ENCODE measurements around the gene GUCY1A2. TPM values are rescaled to one million over a fixed set of nuclear protein-coding genes. Genes with fewer than 3 reads are reported as not detected.

The GUCY1A2 gene
- total and polyA plus RNA-seq, 2 donors (not counting 3 experiments of a cell fraction or from before 2014, with no cell fraction given), result 0.02 to 0.03 TPM

DNA sequence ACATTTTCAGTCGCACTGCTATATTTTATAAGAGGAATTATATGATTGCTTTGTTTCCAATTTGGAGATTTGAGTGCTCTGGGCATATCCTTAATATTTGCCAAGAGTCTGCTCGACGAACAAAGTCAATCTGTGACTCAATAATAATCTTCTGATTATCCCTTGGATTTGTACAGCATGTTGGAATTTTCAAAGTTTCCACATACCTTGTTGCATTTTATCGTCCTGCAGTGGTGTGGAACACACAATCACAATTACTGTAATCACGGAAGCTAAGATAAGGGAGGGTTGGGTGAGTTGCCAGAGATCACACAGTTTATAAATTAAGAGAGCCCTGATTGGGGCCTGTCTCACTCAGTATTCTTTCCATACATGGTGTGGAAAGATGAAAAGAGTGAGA, 189.3 kb downstream of the GUCY1A2 start:
- POLR2A ChIA-PET, result no interaction called here
- dilution Hi-C loops (cut with MboI; ENCODE audit: extremely low pct_ligation_motif_present, low sequenced_read_pairs) (no loop called here), intact Hi-C loops (cut with micrococcal nuclease) (no loop called here)
- no peak for DNase-seq (ENCODE audit: low read depth, low spot score)
- Histone ChIP-seq H4K20me1 (replicated peaks; ENCODE audit: control insufficient read depth, extremely low read depth, insufficient read depth, low read length) (no peaks in the 10 kb centered on the region), H3K9me1 (replicated peaks; ENCODE audit: control insufficient read depth, extremely low read depth, insufficient read depth, low read length) (no peaks in the 10 kb centered on the region), H3K27ac (ENCODE audit: insufficient read depth, low read depth, low read length) (no peak overlapping the region), H3K4me2 (ENCODE audit: insufficient read depth, low read length) (no peak overlapping the region), H3K4me3 (replicated peaks in 1 of 3; ENCODE audit: insufficient read depth in 1 of 3, low read depth in 1 of 3, low read length in 3 of 3) (no peak overlapping the region), H3K27me3 (ENCODE audit: control insufficient read depth in 2 of 2, insufficient read depth in 2 of 2, low read length in 2 of 2) (no peaks in the 10 kb centered on the region), H3K36me3 (ENCODE audit: control insufficient read depth in 2 of 2, extremely low read depth in 1 of 2, insufficient read depth in 2 of 2, low read length in 2 of 2) (no peaks in the 10 kb centered on the region), H3K79me2 (ENCODE audit: control insufficient read depth, insufficient read depth, low read length) (no peaks in the 10 kb centered on the region), H2AFZ (ENCODE audit: low read depth, low read length) (no peak overlapping the region), H3K9ac (replicated peaks; ENCODE audit: extremely low read depth, insufficient read depth, low read length) (no peak overlapping the region), H3K4me1 (ENCODE audit: control insufficient read depth, extremely low read depth, insufficient read depth, low read length) (no peaks in the 10 kb centered on the region), H3K9me3 (replicated peaks; ENCODE audit: control insufficient read depth, insufficient read depth, low read length) (peaks cover 2% of the 10 kb centered on the region)
- BruUV-seq (replicated peaks), result no TSS peak
- TF ChIP-seq, protein P1, sequence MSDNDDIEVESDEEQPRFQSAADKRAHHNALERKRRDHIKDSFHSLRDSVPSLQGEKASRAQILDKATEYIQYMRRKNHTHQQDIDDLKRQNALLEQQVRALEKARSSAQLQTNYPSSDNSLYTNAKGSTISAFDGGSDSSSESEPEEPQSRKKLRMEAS (IDR thresholded peaks at IDR 0.05; ENCODE audit: insufficient read depth, insufficient read length), result no peak
- TF ChIP-seq MYC (IDR thresholded peaks at IDR 0.05; ENCODE audit: low read depth, low read length), result no peak
- no peak for TF ChIP-seq POLR2A (IDR thresholded peaks at IDR 0.05; ENCODE audit: low read depth, low read length)
- TF ChIP-seq POLR2AphosphoS5 (IDR thresholded peaks at IDR 0.05; ENCODE audit: insufficient read depth, low read depth, low read length), result no peak
- no peak for TF ChIP-seq GATA2 (IDR thresholded peaks at IDR 0.05; ENCODE audit: insufficient read depth, insufficient read length, low read depth, low read length)
- TF ChIP-seq EZH2 (IDR thresholded peaks at IDR 0.05; ENCODE audit: borderline replicate concordance, low read depth, low read length, severe bottlenecking), result no peak
- no peak for TF ChIP-seq FOS (IDR thresholded peaks at IDR 0.05; ENCODE audit: borderline replicate concordance, insufficient read depth, low read length)
- no peak for TF ChIP-seq JUN (IDR thresholded peaks at IDR 0.05; ENCODE audit: borderline replicate concordance, insufficient read depth, insufficient read length, low read depth)
- TF ChIP-seq, protein P2, sequence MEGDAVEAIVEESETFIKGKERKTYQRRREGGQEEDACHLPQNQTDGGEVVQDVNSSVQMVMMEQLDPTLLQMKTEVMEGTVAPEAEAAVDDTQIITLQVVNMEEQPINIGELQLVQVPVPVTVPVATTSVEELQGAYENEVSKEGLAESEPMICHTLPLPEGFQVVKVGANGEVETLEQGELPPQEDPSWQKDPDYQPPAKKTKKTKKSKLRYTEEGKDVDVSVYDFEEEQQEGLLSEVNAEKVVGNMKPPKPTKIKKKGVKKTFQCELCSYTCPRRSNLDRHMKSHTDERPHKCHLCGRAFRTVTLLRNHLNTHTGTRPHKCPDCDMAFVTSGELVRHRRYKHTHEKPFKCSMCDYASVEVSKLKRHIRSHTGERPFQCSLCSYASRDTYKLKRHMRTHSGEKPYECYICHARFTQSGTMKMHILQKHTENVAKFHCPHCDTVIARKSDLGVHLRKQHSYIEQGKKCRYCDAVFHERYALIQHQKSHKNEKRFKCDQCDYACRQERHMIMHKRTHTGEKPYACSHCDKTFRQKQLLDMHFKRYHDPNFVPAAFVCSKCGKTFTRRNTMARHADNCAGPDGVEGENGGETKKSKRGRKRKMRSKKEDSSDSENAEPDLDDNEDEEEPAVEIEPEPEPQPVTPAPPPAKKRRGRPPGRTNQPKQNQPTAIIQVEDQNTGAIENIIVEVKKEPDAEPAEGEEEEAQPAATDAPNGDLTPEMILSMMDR (IDR thresholded peaks at IDR 0.05; ENCODE audit: extremely low read depth in 1 of 2, insufficient read depth in 1 of 2, low read depth in 1 of 2, low read length in 2 of 2), result no peak
- CTCF ChIA-PET, result no interaction called here
- no peak for FAIRE-seq
